Globus pallidus (tissue), 1 donor: ENCODE data around the gene RPL39L.
A peak's percentile ranks its signal among the peaks of the same experiment; 100 is the strongest.
"Not testable (repeated sequence)": the region's sequence is repeated elsewhere in the genome, so short reads cannot be mapped to it uniquely, and the experiment has no call there.

Source experiments
- DNase-seq: peaks from one replicate; pipeline ENCODE4 v3.0.0-alpha.2; 2015; ENCODE audit warnings: low spot score

The RPL39L gene

DNA sequence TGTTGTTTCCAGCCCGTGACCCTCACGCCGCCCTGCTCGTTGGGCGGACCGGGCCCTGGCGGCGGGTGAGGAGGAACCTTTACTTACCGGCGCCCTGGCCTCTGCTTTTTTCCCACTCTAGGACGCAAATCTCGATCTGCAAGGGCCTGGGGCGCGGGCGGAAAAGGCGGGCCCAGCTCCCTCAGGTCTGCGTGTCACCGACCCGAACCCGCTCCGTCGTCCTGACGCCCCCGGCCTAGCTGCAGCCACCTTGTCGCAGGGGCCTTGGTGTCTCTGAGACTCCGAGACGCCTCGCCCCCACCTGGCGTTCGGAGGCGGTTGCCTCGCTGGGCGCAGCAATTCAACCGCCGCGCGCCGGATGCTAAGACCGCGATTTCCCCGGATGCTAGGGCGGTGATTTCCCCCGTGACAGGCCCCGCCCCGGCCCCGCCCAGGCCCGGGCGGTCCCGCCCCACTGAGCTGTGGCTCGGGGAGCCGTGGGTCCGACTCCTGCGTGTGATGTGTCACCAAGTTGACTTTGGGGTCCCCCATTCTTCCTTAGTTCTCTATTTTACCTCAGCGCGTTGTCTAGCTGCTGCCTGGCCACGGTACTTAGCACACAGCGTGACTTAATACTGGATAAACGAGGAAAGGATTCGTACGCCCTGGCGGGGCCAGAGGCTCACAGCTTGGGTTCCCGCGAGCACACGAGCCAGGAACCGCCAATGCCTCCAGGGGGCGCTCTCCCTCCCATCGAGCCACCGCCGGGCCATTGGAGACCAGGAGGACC, at the start of gene RPL39L:
Gene RPL39L, minus strand, starts transcription at position 371 of the 769 bp plus-strand sequence. CDS start 18,196 bp downstream, outside the sequence.
- peak; percentile 67 for DNase-seq

DNA sequence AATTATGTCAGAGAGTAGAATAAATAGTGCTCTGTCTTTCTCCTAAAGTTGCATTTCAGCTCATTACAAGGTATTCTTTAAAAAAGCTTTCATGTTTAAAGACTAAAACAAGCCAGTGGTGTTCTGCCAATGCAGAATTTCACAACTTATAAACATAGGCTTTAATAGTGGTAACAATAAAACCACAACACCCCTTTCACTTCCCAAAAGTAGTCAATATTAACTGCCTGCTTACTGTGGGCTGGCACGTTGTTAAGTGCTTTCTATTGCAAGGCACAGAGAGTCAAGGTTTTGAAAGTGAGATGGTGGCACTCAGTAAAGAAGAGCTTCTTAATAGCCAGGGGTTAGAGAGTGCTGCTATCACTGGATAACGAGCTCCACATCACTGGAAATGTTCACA, 49.6 kb upstream of the RPL39L start:
- no peak for DNase-seq

DNA sequence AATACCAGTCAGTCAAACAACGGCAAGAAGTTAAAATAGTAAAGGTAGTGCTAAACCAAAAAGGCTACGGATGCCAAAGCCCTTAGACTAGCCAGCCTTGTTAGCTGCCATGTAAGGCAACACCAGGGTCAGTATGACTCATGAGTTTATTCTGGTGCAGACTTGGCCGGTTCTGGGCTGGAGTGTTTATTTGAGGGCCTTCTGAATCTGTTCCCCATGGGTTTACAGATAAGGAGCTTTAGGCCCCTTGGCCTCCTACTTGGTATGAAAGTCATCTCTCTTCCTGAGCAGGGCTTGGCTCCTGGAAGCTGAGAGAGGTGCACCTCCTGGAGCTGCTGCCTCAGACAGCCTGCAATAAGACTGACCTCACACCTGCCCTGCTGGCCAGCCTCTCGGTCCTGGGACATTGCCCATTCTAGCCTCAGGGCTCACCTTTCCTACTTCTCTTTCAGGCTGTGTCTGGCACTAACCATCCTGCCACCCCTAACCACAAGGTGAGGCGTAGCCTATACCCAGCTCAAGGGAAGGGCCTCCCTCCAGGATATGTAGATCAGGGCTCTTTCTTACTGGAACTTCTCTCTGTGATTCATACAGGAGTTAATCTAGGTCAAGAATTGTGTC, 47.6 kb upstream of the RPL39L start:
- DNase-seq, result no peak

DNA sequence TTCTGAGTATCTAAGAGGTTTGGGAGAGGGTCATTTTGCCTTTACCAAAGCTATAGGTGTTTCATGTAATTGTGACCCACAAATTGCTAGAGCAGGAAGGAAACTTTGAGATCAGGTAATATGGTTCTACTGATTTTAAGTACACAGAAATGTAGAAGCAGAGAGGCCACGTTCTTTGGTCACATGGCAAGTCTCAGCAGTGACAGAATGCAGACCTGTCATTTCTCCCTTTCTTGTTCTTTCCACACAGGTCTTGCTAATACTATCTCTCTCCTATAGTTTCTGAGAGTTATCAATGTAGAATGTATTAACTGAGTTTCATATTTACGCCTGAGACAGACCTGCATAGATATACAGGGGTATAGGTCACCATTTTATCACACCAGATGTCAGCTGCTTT, 47.1 kb upstream of the RPL39L start:
- no peak for DNase-seq

DNA sequence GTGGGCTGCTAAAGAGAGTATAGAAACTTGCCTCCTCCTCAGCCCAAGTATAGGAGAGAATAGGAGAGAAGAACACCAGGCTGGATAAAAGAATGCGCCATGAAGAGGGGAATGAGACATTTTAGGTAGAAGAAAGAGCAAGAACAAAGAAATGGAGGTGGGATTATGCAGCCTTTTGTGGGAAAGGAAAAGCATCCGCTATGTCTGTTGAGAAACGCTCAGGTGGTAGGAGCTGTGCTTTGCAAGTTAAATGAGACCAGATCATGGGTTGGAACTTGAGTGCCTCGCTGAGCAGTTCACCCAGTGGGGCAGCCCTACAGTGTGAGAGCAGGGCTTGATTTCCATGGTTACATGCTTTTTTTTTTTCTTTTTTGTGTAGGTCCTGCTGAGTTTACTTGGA, 46.5 kb upstream of the RPL39L start:
- DNase-seq, result no peak

DNA sequence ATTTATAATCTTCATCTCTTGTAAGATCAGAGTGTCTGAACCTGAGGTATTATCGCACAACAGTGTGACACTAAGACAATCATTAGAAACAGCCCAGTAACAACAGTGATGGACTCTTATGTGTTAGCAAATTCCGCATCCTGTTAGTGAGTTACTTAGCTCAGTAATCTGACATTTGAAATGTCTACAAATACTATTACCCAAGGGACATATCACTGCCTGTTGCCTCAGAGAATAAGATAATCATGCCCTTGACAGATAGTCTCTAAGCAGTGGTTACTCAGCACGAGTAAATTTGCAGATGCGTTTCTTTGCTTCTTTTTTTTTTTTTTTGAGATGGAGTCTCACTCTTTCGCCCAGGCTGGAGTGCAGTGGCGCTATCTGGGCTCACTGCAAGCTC, 44.6 kb upstream of the RPL39L start:
- DNase-seq, result no peak

DNA sequence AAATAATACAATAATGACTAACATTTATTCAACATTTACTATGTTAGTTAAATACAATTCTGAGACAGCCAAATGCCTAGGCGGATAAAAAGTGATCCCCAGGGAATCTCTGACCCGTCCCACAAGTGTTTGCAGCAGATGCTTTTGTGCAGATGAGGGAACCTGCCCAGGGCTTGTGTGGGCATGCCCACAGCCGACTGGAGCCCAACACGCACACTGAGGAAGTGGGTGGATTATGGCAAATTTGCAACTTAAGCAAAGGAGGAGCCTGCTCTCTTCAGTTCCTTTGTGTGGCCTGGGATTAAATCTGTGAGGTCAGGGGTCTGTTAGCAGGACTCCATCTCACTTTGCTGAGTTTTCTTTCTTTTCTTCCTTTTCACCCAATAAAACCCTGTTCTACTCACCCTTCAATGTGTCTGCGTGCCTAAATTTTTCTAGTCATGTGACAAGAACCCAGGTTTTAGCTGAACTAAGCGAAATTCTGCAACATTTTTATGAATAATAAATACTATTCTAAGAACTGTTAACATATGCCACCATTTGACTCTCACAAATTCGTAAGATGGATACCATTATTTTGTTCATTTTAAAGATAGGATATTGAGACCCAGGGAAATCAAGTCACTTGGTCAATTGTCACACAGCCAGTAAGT, 44.0 kb upstream of the RPL39L start:
- no peak for DNase-seq

DNA sequence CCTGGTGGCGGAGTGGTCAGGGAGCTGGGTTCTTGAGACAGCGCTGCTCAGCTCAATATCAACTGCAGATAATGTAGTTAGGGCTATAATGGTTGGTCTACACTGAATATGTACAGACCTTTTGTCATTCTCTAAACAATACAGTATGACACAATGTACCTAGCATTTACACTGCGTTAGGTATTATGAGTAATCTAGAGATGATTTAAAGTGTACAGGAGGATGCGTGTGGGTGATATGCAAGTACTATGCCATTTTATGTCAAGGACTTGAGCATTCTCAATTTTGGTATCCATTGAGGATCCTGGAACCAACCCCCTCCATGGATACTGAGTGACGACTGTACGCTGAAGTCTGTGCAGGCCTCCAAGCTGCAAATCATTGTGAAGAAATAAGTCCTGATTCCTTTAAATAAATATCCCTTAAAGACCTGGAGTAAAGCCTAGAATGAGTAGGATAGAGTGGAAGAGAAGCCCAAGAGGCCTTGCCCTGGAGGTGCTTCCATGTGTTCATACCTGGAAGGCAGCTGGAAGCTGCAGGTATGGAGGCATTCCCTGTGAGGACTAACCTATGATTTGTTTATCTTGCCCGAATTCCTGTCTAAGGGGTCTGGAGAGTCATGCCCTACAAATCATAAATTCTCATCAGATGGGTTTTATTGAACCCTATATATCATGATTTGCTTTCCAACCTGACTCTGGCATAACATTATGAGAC, 42.3 kb upstream of the RPL39L start:
- DNase-seq, result no peak

DNA sequence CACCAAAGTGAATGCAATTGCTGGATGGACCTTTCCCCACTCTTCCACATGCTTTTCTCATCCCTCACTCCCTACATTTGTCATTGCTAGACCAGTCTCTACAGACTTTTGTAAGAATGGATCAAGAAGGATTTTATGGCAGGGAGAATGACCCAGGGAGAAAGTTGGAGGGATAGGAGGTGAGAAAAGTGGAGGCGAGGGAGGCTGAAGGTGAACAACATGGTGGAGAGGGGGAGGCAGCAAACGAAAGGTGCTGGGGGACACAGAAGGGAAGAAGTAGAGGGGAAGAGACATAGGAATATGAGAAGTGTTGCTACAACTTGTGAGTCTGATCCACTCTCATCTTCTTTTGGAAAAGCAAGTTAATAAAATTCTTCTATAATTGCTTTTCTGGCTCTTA, 33.6 kb upstream of the RPL39L start:
- no peak for DNase-seq

DNA sequence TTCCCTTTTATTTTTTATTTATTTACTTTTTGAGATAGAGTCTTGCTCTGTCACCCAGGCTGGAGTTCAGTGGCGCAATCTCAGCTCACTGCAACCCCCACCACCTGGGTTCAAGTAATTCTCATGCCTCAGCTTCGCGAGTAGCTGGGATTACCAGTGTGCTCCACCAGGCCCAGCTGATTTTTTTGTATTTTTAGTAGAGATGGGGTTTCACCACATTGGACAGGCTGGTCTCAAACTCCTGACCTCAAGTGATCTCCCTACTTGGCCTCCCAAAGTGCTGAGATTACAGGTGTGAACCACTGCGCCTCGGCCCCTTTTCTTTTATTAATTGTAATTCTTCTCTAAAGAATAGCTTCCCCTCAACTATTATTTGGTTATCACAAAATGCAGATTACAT, 31.6 kb upstream of the RPL39L start:
- not testable (repeated sequence) for DNase-seq

DNA sequence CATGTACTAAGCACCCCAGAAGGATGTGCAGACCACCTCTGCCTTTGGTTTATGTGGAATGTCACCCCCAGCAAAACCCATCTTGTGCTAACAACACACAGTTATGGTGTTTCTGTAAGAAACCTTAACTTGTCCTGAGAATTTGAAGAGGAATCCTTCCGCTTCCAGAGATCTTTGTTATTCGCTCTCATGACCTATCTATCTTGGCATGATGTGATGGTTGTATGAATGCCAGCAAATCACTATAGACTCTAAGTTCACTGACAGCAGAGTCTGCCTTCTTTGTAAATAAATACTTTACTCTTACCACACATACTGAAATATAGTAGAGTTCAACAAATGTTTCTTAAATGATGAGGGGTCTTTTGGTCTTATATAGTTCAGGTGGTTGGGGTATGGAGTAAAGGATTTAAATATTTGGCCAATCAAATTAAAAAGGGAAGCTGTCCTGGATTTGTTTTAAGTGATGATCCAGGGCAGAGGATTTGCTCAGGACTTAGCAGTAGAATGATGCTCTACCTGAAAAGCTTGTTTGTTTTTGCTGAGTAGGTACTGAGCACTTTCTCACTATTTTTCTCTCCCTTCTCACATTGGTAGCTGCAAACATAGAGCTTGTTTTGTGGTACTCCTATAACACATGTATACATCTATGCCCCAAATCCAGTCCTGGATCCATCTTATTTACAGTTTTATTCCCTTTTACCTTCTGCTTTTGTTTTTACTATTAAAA, 30.1 kb upstream of the RPL39L start:
- DNase-seq, result no peak

DNA sequence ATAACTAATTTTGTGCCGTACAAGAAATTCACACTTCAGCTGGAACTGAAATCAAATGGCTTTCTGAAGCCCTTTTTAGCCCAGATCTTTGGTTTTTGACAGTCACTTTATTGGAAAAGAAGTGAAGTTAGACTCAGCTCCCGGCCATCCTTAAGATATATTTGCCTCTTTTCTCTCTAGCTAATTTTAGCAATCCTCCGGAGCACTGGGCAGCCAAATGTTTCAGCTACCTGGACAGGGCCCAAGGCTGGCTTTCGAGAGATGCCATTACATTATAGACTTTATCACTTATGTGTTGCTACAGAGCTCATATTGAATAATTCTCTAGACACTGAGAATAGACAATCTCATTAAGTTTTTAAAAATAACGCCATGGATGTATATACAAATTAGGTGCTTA, 28.5 kb upstream of the RPL39L start:
- DNase-seq, result no peak

DNA sequence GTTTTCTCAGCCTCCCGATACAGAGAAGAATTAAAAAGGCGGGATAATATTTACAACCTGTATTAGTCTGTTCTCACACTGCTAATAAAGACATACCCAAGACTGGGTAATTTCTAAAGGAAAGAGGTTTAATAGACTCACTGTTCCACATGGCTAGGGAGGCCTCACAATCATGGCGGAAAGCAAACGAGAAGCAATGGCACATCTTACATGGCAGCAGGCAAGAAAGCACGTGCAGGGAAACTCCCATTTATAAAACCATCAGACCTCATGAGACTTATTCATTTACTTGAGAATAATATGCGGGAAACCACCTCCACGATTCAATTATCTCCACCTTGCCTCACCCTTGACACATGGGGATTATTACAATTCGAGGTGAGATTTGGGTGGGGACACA, 27.5 kb upstream of the RPL39L start:
- no peak for DNase-seq

DNA sequence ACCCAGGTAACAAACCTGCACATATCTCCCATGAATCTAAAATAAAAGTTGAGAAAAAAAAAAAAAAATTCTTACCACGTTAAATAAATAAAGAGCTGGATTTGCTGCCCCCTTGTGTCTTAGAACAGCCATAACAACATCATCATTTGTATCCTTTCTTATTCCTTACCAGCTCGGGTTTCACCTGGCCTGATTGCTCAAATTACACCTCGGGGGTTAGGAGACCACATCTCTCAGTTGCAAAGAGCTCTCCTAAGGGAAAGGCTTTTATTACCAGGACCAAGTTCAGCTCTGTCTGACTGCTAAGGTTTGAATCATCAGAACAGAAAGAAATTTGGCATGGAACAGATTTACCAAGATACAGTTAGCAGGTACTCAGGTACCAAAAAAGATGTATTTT, 25.8 kb upstream of the RPL39L start:
- DNase-seq, result peak; percentile 44

DNA sequence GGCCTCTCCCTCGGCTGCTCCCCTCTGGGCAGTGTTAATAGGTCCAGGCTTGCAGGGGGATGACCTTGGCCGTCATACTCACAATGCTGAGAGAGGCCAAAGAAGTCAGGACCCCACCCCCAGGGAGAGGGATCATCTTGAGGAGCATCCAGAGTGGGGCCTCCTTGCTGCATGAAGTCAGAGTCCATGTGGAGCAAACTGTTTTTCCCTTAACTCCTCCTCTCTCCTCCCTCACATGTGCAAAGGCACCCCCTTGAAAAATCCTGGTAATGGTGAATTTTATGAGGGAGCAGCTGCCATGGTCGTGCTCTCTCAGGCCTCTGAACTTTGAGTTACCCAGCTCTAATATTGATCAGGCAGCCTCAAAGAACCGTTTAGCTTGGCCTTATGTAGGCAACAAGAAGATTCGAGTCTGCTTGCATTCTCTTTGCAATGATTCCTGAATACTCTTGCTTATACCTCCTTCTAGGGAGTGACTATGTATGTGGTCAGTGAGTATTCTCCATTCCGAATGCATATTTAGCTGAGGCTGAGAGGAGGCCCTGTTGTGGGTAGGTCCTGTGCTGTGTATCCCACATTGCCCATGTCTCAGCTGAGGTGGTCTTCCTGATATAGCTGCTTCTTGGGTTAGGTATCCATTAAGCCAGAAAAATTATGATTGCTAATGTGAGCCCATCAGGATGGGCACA, 23.1 kb upstream of the RPL39L start:
- no peak for DNase-seq

DNA sequence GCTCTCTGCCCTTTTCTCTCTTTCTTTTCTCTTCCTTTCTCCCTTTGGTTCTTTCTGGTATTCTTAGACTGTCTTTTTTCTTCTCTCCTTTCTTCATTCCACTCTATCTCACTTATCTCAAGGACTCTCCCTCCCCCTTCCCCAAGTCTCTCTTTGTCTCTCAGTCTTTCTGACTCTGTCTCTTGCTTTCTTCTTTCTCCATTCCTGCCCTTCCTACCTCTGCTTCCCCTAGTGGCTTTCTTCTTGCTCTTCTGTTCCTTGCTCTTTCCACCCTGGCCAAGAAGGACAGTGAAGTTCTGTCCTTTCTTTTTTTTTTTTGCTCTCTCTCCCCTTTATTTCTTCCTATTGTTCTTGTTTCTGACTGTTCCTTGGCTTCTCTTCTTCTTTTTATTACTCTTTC, 22.3 kb upstream of the RPL39L start:
- DNase-seq, result no peak

DNA sequence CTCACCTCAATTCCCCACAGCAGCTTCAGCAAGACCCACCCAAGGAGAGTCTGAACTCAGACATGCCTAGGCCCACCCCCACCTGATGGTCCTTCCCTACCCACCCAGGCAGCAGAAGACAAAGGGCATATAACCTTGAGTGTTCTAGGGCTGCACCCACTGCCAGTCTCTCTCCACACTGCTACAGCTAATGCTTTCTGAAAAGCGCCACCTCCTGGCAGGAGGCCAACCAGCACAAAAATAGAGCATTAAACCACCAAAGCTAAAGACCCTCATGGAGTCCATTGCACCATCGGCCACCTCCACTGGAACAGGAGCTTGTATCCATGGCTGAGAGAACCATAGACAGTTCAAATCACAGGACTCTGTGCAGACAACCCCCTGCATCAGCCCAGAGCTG, 11.3 kb upstream of the RPL39L start:
- no peak for DNase-seq

DNA sequence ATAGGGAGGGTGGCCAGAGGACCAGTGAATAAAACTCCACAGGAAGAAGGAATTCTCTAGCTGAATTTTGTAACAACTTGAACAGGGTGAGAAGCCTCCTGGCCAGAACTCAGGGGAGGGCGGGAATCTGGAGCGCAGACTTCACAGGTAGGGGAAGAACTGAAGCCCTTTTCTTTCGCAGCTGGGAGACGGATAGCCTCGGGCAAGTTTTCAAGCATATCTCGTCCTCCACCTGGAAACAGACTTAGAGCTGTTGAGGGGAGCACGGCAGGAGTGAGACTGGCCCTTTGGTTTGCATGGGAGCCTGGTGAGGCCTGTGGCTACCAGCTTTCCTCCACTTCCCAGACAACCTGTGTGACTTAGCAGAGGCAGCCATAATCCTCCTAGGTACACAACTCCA, 10.9 kb upstream of the RPL39L start:
- no peak for DNase-seq

DNA sequence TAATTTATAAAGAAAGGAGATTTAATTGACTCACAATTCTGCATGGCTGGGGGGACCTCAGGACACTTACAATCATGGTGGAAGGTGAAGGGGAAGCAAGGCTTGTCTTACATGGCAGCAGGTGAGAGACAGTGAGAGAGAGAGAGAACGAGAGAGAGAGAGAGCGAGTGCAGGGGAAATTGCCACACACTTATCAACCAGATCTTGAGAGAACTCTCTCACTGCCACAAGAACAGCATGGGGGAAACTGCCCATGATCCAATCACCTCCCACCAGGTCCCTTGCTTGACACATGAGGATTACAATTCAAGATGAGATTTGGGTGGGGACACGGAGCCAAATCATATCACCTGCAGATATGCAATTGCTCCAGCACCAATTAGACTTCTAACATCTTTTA, 7.1 kb upstream of the RPL39L start:
- DNase-seq, result no peak

DNA sequence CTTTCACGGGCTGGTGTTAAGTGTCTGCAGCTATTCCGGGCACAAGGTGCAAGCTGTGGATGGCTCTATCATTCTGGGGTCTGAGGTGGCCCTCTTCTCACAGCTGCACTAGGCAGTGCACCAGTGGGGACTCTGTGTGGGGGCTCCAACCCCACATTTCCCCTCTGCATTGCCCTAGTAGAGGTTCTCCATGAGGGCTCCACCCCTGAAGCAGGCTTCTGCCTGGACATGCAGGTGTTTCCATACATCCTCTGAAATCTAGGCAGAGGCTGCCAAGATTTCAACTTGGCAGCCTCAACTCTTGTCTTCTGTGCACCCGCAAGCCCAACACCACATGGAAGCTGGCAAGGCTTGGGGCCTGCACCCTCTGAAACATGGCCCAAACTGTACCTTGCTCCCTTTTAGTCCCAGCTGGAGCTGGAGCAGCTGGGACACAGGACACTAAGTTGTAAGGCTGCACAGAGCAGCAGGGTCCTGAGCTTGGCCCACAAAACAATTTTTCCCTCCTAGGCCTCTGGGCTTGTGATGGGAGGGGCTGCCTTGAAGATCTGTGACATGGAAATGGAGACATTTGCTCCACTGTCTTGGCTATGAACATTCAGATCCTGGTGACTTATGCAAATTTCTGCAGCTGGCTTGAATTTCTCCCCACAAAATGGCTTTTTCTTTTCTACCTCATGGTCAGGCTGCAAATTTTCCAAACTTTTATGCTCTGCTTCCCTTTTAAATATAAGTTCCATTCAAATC, 6.0 kb upstream of the RPL39L start:
- DNase-seq, result no peak

DNA sequence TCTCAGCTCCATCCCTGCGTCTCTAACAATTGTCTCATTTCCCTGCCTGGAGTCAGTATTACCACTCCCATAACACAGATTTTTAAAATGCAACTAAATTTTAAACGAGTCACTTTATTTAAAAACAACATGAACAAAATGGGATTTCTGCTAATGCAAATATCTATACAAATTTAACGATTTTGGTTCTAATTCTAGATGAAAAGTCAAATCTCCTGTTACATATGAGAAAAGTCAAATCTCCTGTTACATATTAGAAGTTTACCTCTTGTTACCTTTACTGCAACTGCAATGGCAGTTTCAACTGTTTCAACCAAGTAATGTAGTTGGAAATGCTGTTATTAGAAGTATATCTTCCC, 578 bp upstream of the RPL39L start:
- no peak for DNase-seq
